Measurements from ENCODE around the gene ABHD6. TPM values are rescaled to one million over a fixed set of nuclear protein-coding genes. Genes with fewer than 3 reads are reported as not detected.

The ABHD6 gene
- total and polyA plus RNA-seq, 2 donors (not counting 3 experiments of a cell fraction or from before 2014, with no cell fraction given) = 5.8 to 7.5 TPM

DNA sequence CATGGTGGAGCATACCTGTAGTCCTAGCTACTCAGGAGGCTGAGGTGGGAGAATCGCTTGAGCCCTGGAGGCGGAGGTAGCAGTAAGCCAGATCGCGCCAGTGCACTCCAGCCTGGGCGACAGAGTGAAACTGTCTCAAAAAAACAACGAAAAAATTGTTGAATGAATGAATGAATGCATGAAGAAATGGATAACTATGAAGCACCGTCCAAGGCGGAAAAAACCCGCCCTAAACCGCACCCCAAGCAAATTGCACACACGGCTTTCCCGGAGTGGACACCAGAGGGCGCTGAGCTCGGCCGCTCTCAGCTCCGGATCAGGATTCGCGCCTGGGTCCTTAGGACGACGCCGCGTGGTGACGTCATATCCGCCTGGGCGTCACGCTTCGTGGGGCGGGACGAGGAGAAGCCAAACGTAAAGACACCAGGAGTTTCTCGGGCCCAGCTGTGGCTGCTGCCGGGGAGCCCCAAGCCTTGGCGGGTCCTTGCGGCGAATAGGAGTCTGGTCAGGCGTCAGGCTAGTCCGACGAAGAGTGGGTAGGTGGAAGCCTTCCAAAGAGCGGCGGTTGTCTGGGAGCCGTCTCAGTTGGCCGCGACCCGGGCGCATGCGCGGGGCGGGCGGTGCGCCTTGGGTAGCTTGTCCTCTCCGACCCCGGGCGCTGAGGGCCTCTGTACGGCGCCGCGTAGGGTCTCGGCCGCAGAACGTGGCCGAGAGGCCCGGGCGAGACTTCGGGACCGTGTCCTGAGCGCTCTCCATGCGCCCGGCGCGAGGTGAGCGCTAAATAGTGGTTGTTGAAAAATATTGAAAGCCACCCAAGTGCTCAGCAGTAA, 68.5 kb downstream of the ABHD6 start, which contains the start of the genes HTD2 and RPP14:
TSS of gene HTD2 (plus strand) at position 639 of the 830 bp plus-strand sequence. CDS start 11,094 bp downstream, outside the sequence.
TSS of gene RPP14 (plus strand) at position 364 of the 830 bp plus-strand sequence. CDS start 4,085 bp downstream, outside the sequence.
- BruUV-seq (replicated peaks) = TSS peak; percentile 65
- FAIRE-seq = peak; percentile 98

More for the DNA sequence above, 68.5 kb downstream of the ABHD6 start, which contains the start of the genes HTD2 and RPP14:
- Histone ChIP-seq H4K20me1 (replicated peaks; ENCODE audit: control insufficient read depth, extremely low read depth, insufficient read depth, low read length) (peaks cover 9% of the 10 kb centered on the region), H3K79me2 (ENCODE audit: control insufficient read depth, insufficient read depth, low read length) (peaks cover 41% of the 10 kb centered on the region), H3K27ac (ENCODE audit: insufficient read depth, low read depth, low read length) (peak within 1 kb of the TSS; percentile 96), H3K27me3 (ENCODE audit: control insufficient read depth in 2 of 2, insufficient read depth in 2 of 2, low read length in 2 of 2) (peaks cover 15 to 16% of the 10 kb centered on the region in 2 experiments), H3K9ac (replicated peaks; ENCODE audit: extremely low read depth, insufficient read depth, low read length) (peak within 1 kb of the TSS; percentile 98), H2AFZ (ENCODE audit: low read depth, low read length) (peak within 1 kb of the TSS; percentile 97), H3K4me3 (replicated peaks in 1 of 3; ENCODE audit: insufficient read depth in 1 of 3, low read depth in 1 of 3, low read length in 3 of 3) (peak within 1 kb of the TSS; percentile 81 to 98 (median 94)), H3K4me2 (ENCODE audit: insufficient read depth, low read length) (peak within 1 kb of the TSS; percentile 80), H3K36me3 (ENCODE audit: control insufficient read depth in 2 of 2, extremely low read depth in 1 of 2, insufficient read depth in 2 of 2, low read length in 2 of 2) (peaks cover 6 to 7% of the 10 kb centered on the region in 2 experiments), H3K9me3 (replicated peaks; ENCODE audit: control insufficient read depth, insufficient read depth, low read length) (no peaks in the 10 kb centered on the region), H3K4me1 (ENCODE audit: control insufficient read depth, extremely low read depth, insufficient read depth, low read length) (peaks cover 19% of the 10 kb centered on the region), H3K9me1 (replicated peaks; ENCODE audit: control insufficient read depth, extremely low read depth, insufficient read depth, low read length) (no peaks in the 10 kb centered on the region)
- TF ChIP-seq, protein P1, sequence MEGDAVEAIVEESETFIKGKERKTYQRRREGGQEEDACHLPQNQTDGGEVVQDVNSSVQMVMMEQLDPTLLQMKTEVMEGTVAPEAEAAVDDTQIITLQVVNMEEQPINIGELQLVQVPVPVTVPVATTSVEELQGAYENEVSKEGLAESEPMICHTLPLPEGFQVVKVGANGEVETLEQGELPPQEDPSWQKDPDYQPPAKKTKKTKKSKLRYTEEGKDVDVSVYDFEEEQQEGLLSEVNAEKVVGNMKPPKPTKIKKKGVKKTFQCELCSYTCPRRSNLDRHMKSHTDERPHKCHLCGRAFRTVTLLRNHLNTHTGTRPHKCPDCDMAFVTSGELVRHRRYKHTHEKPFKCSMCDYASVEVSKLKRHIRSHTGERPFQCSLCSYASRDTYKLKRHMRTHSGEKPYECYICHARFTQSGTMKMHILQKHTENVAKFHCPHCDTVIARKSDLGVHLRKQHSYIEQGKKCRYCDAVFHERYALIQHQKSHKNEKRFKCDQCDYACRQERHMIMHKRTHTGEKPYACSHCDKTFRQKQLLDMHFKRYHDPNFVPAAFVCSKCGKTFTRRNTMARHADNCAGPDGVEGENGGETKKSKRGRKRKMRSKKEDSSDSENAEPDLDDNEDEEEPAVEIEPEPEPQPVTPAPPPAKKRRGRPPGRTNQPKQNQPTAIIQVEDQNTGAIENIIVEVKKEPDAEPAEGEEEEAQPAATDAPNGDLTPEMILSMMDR (IDR thresholded peaks at IDR 0.05; ENCODE audit: extremely low read depth in 1 of 2, insufficient read depth in 1 of 2, low read depth in 1 of 2, low read length in 2 of 2) = peak; percentile 98
- TF ChIP-seq MYC (IDR thresholded peaks at IDR 0.05; ENCODE audit: low read depth, low read length) (no peak), JUN (IDR thresholded peaks at IDR 0.05; ENCODE audit: borderline replicate concordance, insufficient read depth, insufficient read length, low read depth) (peak; percentile 89), EZH2 (IDR thresholded peaks at IDR 0.05; ENCODE audit: borderline replicate concordance, low read depth, low read length, severe bottlenecking) (no peak), POLR2A (IDR thresholded peaks at IDR 0.05; ENCODE audit: low read depth, low read length) (peak; percentile 92), POLR2AphosphoS5 (IDR thresholded peaks at IDR 0.05; ENCODE audit: insufficient read depth, low read depth, low read length) (peak; percentile 92), FOS (IDR thresholded peaks at IDR 0.05; ENCODE audit: borderline replicate concordance, insufficient read depth, low read length) (peak; percentile 24), MAX (IDR thresholded peaks at IDR 0.05; ENCODE audit: insufficient read depth, insufficient read length) (peak; percentile 72)
- peak; percentile 98 for DNase-seq (ENCODE audit: low read depth, low spot score)
- CTCF ChIA-PET = interaction anchor here (0.6 to 3.4 kb wide), 55 partner anchors 9 to 324 kb away, joined by 3 to 93 read pairs (median 5); partner anchors contain the start of genes ABHD6, DNASE1L3, KCTD6 and PDHB
- dilution Hi-C loops (cut with MboI; ENCODE audit: extremely low pct_ligation_motif_present, low sequenced_read_pairs) = loop anchor here (10.0 kb wide), 1 partner anchor 111 kb away; no protein-coding TSS in a partner anchor
- intact Hi-C loops (cut with micrococcal nuclease) = loop anchor here (1.0 to 2.0 kb wide), 4 partner anchors 69 to 226 kb away; partner anchors contain the start of gene ABHD6
- POLR2A ChIA-PET = interaction anchor here (0.5 to 0.9 kb wide), 6 partner anchors 19 to 1109 kb away, joined by 3 to 8 read pairs (median 3); no protein-coding TSS in a partner anchor
